GM12864 (cell line): ENCODE data around the gene DENND1B.

ENCODE experiments used
- DNase-seq: peaks from one replicate; pipeline ENCODE4 v3.0.0-alpha.2; 2011; ENCODE audit warnings: low read depth
- H3K4me3 ChIP-seq: 2 replicates; pipeline ENCODE4 v1.5.1; 2011; ENCODE audit warnings: mild to moderate bottlenecking, low read depth, low read length, control low read depth
- CTCF ChIP-seq: IDR thresholded peaks from 2 replicates; pipeline ENCODE4 v1.5.1; 2011; ENCODE audit warnings: low read depth, mild to moderate bottlenecking, moderate library complexity, low read length, control low read depth, inconsistent platforms; ENCODE audit errors: missing control alignments

The DENND1B gene

GRCh38 chr1:197776351-197777105 lies 1.2 kb upstream of the DENND1B start:
- H3K4me3 ChIP-seq, result no peak overlapping the region
- DNase-seq, result no peak
- TF ChIP-seq CTCF, result no peak

GRCh38 chr1:197774466-197775281 lies 606 bp downstream of the DENND1B start:
- no peak for DNase-seq
- no peak for TF ChIP-seq CTCF

GRCh38 chr1:197773856-197774255 lies 1.4 kb downstream of the DENND1B start:
- DNase-seq, result no peak
- TF ChIP-seq CTCF, result no peak
- peak overlapping the region; percentile 63; the same call in 1 of the 2 replicates for H3K4me3 ChIP-seq

More at GRCh38 chr1:197774466-197775281, 606 bp downstream of the DENND1B start:
- H3K4me3 ChIP-seq, result peak overlapping the region; percentile 63

GRCh38 chr1:197771904-197772556 lies 3.2 kb downstream of the DENND1B start:
- H3K4me3 ChIP-seq, result no peak overlapping the region
- no peak for TF ChIP-seq CTCF
- DNase-seq, result no peak

- DNase-seq, result no peak
- no peak for TF ChIP-seq CTCF
- no peak overlapping the region for H3K4me3 ChIP-seq
Observed at GRCh38 chr1:197771386-197771785, 3.9 kb downstream of the DENND1B start.

- DNase-seq, result no peak
- TF ChIP-seq CTCF, result no peak
- H3K4me3 ChIP-seq, result no peak overlapping the region
Observed at GRCh38 chr1:197770243-197770642, 5.0 kb downstream of the DENND1B start.
